GDM1 (cell line): ENCODE measurements around the gene SETD4.
"Not testable (repeated sequence)": the region's sequence is repeated elsewhere in the genome, so short reads cannot be mapped to it uniquely, and the experiment has no call there.

ENCODE experiments used
- DNase-seq: peaks from one replicate; lab custom pipeline; 2025; lab: John Stamatoyannopoulos, UW

The SETD4 gene

DNA sequence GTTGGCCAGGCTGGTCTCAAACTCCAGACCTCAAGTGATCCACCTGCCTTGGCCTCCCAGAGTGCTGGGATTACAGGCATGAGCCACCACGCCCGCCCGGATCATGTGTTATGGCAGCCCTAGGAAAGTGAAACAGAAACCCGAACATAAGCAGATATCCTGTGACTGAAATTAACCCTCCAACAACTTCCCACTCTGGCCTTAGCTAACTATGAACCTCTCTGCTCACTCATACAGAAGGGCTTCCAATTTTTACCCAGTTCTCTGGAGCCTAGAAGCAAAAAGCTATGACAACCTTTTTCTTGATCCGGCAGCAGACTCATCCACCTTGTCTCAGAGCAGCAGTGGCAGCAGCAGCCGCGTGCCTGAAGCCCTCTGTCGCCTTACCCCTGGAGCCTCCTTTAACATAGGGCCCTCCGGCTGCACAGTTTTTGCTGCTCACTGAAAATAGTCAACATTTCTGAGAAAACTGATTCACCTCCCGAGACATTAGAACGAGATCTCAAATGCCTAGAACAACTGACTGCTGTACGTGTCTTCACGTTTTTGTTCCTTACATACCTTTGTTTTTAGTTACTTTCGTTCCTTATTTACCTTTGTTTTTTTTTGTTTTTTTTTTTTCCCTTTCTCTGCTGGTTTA lies 18.8 kb upstream of the SETD4 start:
- DNase-seq = peak; percentile 11

DNA sequence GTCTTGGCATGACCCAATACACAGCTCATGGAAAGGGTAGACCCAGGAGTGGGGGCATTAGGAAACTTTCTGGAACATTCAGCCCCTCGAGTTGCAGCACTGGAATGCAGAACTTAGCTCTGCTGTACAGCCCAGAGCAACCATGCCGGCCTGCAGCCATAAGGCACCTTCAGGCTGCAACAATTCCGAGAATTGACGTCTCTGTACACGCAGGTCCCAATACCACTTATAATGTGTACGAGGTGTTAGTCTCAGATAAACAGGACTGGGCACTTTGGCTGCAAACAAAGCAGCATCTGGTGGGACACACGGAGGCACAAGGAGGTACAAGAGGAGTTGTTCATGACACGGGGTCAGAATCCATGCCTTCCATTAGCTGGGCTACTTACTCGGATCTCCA lies 17.4 kb upstream of the SETD4 start:
- DNase-seq = no peak

DNA sequence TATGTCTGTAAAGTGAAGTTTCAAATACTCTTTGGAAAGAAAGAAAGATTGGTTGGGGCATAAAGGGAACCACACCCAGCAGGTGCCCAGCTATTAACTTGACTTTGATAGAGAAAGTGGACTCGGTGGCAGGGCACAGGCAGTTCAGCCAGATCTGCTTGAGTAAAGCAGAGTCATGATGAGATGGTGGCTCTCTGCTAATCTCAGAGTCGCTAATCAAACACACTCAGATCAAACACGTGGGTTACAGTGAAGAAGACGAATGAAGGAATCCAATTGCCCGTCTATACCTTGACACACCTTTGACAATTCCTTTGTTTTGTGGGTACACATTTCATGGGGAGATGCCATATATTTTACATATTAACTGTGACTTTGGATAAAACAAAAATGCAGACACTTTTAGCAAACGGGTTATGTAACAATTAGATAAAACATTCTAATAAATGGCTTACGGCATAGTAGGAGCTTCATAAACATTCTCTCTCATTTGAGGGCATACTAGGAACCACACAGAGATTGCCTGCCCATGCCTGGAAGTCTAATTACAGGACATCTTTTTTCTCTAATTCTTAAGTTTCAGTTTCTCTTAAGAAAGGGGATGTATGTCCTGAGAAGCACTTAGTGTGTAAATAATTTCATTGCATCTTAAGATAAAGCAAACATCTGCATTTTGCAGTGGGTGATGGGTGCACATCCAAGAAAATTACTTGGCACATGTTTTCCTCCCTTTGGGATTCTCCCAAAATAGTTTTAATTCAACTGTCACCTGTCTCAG lies 16.7 kb upstream of the SETD4 start:
- no peak for DNase-seq

DNA sequence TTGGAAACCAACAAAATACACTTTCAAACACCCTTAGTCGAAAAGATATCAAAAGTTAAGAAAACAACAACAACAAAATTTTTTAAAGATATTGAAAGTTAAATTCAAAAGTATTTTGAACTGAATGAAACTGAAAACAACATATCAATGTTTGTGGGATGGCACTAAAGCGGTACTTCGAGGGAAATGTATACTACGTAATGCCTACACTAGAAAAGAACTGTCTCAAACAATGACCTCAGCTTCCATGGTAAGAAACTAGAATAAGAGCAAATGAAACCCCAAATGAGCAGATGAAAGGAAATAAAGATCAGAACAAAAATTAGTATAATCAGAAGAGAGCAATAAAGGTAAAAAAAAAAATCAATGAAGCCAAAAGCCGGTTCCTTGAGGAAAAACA lies 15.6 kb upstream of the SETD4 start:
- no peak for DNase-seq

DNA sequence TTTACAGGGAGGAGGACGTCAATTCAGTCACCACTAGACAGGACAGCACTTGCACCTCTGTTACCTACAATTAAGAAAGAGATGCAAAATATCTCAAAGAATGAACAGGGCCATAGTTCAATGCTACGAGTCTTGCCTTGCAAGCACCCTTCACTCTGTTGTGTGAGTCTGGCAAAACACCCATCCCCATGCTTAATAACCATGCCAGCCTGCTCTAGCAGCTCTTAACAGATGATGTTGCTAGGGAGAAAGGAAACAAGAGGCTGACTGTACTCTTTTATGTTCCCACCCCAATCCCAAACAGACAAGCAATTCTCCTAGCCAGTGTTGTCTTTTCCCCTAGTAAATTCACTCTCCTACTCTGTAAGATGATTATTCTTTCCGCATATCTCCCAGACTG lies 14.8 kb upstream of the SETD4 start:
- no peak for DNase-seq

DNA sequence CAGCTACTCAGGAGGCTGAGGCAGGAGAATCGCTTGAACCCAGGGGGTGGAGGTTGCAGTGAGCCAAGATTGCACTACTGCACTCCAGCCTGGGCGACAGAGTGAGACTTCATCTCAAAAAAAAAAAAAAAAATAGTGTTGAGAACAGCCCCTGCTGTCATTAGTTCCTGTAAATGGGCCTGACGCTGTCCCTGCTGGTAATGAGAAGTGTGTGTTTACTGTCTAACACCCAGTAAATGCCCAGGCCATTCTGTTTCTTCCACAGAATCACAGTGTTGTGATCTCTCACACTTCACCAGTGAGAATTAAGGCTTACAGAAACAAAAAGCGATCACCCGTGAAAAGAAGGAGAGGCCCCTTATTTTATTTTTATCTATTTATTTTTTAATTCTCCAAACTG lies 13.6 kb upstream of the SETD4 start:
- DNase-seq = not testable (repeated sequence)

DNA sequence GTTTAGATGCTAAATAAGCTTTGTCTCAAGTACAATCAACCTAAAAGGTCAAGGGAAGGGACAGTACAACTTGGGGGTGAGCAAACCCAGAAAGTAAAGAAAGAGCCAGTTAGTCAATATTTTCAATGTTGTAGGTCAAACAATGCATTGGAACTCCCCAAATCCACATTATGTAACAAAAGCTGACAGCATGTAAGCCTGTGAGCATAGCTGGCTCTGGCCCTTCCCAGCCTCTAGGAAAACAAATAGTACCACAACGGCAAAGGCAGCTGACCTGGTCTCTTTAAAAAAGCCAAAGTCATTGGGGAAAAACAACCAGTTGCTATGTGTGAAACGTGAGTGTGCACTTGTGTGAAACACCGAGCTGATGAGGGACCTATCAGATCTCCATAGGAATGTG lies 12.9 kb upstream of the SETD4 start:
- no peak for DNase-seq

DNA sequence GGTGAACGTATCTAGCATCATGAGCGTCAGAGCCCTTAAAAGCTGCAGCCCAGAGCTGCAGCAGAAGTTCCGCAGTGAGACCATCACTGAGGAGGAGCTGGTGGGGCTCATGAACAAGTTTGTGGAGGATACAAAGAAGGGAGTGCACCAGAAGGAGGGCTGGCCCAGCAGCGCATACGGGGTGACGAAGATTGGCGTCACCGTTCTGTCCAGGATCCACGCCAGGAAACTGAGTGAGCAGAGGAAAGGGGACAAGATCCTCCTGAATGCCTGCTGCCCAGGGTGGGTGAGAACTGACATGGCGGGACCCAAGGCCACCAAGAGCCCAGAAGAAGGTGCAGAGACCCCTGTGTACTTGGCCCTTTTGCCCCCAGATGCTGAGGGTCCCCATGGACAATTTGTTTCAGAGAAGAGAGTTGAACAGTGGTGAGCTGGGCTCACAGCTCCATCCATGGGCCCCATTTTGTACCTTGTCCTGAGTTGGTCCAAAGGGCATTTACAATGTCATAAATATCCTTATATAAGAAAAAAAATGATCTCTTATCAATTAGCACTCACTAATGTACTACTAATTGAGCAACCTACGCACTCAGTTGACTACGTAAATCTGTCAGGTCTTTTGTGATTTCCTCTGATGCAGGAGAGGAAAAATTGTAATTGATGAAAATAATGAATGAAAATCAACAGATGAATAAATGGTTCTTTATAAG lies 12.3 kb upstream of the SETD4 start:
- no peak for DNase-seq

DNA sequence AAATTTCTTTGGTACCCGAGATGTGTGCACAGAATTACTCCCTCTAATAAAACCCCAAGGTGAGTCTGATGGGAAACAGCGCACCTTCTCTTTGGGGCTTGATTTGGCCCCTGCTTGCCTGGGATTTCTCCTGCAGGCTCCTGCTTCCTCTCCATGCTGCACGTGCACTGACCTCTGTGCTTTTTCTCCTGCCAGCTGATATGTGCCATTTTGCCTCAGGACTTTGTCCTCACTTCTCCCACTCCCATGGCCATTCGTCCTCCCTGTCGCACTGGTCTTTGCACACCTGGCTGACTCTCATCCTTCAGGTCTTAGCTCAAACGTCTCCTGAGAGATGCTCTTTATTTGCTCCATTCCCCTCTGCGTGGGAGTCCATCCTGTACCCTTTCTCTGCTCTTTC lies 10.7 kb upstream of the SETD4 start:
- no peak for DNase-seq

DNA sequence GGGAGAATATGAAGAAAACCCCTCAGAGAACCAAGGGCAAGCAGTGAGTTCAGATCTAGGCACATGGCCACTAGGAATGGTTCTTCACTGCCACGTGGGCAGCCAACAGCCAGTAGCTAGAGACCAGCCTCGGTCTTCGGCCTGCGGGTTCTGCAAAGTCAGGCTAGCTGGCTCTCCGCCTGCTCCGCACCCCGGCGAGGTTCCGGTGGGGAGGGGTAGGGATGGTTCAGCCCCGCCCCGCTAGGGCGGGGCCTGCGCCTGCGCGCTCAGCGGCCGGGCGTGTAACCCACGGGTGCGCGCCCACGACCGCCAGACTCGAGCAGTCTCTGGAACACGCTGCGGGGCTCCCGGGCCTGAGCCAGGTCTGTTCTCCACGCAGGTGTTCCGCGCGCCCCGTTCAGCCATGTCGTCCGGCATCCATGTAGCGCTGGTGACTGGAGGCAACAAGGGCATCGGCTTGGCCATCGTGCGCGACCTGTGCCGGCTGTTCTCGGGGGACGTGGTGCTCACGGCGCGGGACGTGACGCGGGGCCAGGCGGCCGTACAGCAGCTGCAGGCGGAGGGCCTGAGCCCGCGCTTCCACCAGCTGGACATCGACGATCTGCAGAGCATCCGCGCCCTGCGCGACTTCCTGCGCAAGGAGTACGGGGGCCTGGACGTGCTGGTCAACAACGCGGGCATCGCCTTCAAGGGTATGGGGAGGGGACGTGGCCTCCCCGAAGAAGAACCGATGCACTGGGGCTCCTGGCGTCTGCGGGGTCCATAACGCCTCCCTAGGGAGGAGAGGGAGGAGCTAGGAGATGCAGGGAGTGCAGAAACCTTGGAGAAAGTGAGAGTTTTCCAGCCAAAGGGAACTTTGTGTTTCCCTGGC lies 9.6 kb upstream of the SETD4 start, which contains the start of gene CBR1:
Gene CBR1, plus strand, starts transcription at position 312 of the 871 bp plus-strand sequence. Its CDS starts 92 bp downstream, at position 404.
- peak; percentile 75 for DNase-seq

DNA sequence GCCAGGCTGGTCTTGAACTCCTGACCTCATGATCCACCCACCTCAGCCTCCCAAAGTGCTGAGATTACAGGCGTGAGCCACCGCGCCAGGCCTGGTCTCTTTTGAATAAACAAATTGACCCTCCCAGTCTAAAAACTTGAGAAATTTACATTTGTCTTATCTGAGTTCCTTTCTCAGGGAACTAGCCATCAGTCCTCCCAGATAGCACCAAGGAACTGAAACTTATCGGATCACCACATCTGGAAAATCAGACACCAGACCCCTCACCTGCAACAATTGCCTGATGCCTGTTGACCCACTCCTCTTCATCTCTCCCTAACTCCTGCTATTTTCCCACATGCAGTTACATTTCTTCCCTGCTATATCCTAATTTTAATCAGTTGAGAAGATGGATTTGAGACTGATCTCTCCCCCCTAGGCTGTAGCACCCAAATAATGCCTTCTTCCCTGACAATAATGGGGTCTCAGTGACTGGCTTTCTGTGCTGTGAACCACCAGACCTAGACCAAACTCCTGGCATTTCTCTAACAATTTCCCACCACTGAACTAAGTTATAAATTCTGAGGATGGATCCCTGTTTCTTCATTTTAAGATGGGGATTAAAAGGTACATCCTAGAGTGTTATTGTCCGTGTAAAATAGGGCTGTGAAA lies 8.5 kb upstream of the SETD4 start:
- no peak for DNase-seq

DNA sequence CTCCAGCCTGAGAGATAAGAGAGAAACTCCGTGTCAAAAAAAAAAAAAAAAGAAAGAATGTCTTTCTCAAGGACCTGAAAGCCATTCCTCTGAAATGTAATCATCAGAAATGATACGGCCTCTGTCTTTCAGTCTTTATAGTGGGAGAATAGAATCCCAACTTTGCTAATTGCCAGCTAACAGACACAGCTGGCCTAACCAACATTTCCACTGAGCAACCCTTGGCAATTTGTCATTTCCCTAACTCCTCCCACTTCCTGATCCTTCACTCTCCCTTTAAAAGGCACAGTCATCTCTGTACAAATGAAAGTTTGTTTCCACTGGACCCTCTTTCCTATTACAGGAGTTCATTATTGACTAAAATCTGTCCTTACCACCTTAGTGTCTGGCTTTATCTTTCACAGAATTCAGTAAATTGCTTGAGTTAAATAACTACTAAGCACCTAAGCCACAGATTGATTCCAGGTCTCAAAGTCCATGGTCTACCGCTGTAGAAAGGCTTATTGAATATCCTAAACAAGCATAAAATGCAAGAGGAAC lies 5.2 kb upstream of the SETD4 start:
- peak; percentile 1 for DNase-seq

DNA sequence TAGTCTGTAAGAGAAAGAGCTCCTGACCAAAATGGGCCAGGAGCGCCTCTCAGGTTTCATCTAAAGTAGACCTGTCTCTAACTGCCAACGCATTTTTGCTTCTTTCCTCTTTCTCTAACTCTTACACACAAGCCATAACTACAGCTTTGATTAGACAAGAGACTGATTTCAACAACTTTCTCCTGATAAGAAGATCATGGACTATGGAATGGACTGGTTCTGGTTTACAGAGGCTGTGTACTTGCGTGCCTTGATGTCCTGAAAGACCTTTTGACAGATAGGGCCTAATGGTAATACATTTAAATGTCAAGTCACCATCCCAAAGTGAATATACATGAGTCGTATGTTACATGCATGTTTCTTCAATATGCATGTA lies 3.7 kb upstream of the SETD4 start:
- no peak for DNase-seq

DNA sequence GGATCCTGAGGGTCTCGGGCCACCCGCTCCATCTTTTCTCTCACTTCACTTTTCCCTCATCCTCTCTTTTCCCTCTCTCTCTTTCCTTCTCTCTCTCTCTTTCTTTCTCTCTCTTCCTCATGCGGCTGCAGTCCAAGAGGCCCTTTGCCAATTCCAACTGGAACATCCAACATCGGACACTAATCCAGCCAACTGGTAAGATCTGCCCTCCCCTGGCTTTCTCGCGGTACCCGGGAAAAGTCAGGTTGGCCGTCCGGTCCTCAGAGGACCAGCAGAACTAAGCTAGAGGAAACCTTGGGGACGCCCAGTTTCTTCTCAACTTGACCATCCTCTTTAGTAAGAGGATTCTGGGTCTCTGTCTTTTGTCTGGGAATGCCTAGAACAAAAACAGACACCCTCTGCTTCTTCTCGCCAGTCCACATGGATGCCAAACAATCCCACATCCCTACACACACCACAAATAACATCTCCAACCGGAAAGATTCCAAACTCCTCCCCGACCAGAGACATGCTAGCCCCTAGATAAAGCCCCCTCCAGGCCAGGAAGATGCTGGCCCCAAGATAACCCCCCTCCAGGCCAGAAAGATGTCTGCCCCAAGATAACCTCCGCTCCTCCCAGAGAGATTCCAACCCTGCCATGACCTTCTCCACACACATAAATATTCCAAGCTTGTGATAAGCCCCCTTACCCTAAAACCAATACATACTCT lies 3.2 kb upstream of the SETD4 start:
- no peak for DNase-seq

DNA sequence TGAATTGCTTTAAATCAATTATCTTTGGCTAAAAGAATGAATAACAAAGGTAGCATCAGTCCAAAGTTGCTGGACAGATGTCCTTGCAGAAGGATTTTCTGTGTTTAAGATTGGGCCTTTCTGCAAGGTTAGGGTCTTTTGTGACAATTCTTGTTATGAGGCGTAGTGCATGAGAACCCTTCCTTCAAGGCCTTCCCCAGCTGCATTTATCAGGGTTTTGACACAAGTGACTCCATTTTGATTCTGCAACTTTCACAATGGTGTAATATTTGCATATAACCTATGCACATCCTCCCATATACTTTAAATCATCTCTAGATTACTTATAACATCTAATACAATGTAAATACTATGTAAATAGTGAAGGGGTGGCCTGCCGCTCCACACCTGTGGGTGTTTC lies 1.1 kb upstream of the SETD4 start:
- no peak for DNase-seq

DNA sequence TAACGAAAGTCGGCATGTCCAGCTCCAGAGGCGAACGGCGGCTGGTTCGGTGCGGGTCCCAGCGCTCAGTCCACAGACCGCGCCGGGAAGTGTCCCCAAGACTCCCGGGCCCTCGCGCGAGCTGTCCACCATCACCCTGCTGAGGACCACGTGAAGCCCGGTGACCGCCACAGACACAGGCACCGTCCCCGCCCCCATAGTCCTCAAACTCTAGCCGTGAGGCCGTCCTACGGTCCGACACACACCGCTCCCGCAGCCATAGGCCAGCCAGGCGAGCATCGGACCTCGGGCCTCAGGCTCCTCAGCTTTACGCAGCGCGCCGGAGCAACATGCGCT lies 535 bp downstream of the SETD4 start:
- DNase-seq = no peak

DNA sequence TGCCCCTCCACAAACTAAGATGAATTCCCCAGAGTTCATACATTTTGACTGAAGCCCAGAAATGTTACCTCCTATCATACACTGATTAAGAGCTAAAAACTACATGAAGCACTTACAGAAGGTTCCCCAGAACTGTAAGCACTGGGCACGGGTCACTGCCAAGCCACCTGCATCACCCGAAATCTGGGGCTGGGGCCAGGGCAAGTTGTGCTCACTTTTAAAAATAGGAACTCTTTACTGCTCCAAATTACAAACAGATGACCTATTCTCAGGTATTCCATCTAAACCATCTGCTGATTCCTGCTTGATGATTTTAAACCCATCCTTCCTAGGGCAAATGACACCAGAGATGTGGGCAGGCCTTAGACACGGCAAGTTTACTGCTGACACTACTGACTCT lies 4.8 kb downstream of the SETD4 start:
- no peak for DNase-seq

DNA sequence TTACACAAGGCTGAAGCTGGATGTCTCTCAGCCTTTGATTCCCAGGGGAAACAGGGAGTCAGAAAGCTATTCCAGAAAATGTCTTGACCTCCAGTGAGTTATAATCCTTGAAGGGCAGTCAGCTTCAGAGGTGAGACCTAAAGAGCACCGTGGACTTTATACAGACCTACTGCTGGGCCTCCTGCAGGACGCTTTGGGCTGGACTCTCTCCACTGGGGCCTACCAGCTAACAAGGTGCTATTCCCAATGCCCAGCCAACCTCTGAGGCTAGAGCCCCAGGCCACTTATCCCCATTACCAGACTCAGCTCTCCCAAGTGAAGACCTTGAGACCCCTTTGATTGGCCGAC lies 6.6 kb downstream of the SETD4 start:
- DNase-seq = no peak

DNA sequence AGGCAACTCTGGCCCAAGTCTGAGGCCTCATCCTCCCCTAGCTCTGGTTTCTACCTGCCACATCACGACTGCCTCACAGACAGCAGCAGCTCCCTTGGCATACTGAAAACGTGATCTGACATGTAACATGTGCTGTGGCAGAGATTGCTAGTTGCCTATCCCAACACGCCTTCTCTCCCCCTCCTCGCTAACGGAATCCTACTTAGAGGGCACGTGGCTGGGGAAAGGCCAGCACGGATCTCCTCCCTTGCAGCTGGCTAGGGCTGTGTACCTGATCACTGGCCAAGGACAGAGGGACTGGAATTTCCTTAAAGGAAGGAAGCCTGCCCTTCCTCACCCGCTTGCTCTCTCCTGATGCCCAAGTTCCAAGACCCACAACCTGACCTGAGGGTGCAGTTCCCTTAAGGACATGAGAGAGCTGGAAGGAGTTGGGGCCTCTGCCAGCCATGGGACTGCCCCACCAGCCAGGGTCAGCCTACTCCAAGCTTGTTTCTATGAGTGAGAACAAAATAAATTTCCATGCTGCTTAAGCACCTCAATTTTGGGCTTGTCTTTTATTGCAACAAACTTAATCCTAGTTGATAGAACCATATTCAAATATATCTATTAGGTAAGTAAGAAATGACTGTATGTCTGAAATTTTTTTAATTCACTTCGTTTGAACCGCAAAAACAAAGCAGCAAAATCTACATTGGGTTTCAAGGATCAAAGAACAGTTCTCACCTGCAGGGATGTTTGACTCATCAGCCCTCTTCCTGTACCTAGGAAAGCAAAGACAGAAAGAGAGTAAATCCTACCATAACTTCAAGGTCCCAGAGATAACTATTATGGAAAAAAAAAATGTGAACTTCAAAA lies 7.2 kb downstream of the SETD4 start:
- DNase-seq = no peak

DNA sequence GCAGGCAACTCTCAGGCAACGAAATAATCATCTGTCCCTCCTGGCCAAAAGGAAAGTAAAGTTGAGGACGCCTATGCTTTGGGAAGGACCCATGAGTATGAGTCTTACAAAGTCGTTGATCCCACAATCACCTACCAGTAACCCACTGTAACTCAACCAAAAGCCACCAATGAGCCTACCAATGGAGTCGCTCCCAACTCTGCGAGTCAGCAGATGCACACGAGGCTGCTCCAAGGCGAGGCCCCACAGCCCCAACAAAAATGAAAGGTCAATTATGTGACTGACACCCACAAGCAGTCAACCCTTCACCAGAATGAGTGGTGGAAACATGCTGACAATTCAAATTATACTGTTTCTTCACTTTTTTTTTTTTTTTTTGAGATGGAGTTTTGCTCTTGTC lies 12.0 kb downstream of the SETD4 start:
- DNase-seq = no peak
